Dendritic cell treated with granulocyte-macrophage colony-stimulating factor and Interleukin-4, amounts not matched to agents 40 ng/mL and 50 ng/mL, for 4 days (primary cell): Measurements from ENCODE around the gene CDKN2B-AS1.

ENCODE experiments used
- H3K27ac Mint-ChIP-seq: one replicate; pipeline ENCODE4 v1.8.0; 2022; ENCODE audit warnings: mild to moderate bottlenecking, mixed read lengths
- H3K27me3 Mint-ChIP-seq: one replicate; pipeline ENCODE4 v1.8.0; 2022; ENCODE audit warnings: mild to moderate bottlenecking, mixed read lengths
- H3K36me3 Mint-ChIP-seq: one replicate; pipeline ENCODE4 v1.8.0; 2022; ENCODE audit warnings: low read depth, mixed read lengths
- H3K4me1 Mint-ChIP-seq: one replicate; pipeline ENCODE4 v1.8.0; 2022; ENCODE audit warnings: low read depth, mixed read lengths
- H3K4me3 Mint-ChIP-seq: one replicate; pipeline ENCODE4 v1.8.0; 2022; ENCODE audit warnings: mild to moderate bottlenecking, moderate library complexity, mixed read lengths
- H3K9me3 Mint-ChIP-seq: one replicate; pipeline ENCODE4 v1.8.0; 2022; ENCODE audit warnings: mixed read lengths
- intact Hi-C: fragments of 100-400 bp; cut with micrococcal nuclease; formaldehyde crosslinking; loops from one replicate; pipeline ENCODE4 v1.15.0; 2022

CDKN2B-AS1 gene

DNA sequence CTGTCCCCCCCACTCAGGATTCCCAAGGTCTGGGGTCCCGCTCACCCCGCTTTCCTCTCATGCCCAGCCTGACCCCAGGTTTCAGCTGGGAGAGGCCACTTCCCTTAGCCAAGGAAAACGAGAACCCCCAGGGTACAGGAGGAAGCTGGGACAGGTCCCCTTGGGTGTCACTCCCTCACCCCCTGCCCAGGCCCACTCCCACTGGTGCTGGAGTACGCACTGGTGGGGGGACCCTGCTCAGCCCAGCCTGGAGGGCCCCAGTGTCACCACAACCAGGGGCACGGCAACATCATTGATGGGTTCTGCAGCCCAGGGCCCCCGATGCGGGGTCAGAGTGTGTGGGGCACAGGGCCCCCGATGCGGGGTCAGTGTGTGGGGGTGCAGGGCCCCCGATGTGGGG is 159.5 kb downstream of the CDKN2B-AS1 start:
- Mint-ChIP-seq H3K36me3 (no peaks in the 10 kb centered on the region), H3K4me3 (no peak overlapping the region), H3K9me3 (no peaks in the 10 kb centered on the region), H3K27ac (peak overlapping the region; percentile 13), H3K4me1 (peaks cover 24% of the 10 kb centered on the region), H3K27me3 (peaks cover 30% of the 10 kb centered on the region)
- intact Hi-C loops: no loop called here

DNA sequence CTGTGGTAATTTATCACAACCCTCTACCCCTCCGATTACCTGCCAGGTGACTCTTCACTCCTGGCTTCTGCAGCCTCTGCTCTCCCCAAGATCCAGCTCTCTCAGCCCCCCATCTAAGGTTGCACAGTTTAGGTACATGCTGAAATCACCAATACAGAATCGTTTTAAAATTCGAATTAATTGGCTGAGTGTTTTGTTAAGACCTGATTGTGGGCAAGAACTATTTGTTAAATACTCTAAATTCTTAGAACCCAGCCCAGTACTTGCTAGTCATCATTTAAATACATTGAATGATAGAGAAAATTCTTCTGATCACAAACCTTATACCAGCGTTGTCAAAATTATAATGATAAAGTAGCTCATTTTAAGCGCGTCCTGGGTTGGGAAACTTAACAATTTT is 162.0 kb downstream of the CDKN2B-AS1 start:
- no peaks in the 10 kb centered on the region for H3K9me3 Mint-ChIP-seq
- H3K4me3 Mint-ChIP-seq: no peak overlapping the region
- H3K36me3 Mint-ChIP-seq: no peaks in the 10 kb centered on the region
- intact Hi-C loops: no loop called here
- peaks cover 14% of the 10 kb centered on the region for H3K27me3 Mint-ChIP-seq
- no peak overlapping the region for H3K27ac Mint-ChIP-seq
- peaks cover 35% of the 10 kb centered on the region for H3K4me1 Mint-ChIP-seq

- Mint-ChIP-seq H3K4me3 (no peak overlapping the region), H3K27ac (no peak overlapping the region)
- intact Hi-C loops: no loop called here
Measured at GRCh38 chr9:22157276-22157675, 162.7 kb downstream of the CDKN2B-AS1 start.

GRCh38 chr9:22157828-22158227 is 163.2 kb downstream of the CDKN2B-AS1 start:
- Mint-ChIP-seq H3K27me3 (peaks cover 17% of the 10 kb centered on the region), H3K9me3 (no peaks in the 10 kb centered on the region), H3K4me3 (no peak overlapping the region), H3K36me3 (no peaks in the 10 kb centered on the region), H3K27ac (no peak overlapping the region), H3K4me1 (peaks cover 41% of the 10 kb centered on the region)
- intact Hi-C loops: no loop called here

More at GRCh38 chr9:22157276-22157675, 162.7 kb downstream of the CDKN2B-AS1 start:
- Mint-ChIP-seq H3K36me3 (no peaks in the 10 kb centered on the region), H3K4me1 (peaks cover 40% of the 10 kb centered on the region), H3K27me3 (peaks cover 18% of the 10 kb centered on the region), H3K9me3 (no peaks in the 10 kb centered on the region)

DNA sequence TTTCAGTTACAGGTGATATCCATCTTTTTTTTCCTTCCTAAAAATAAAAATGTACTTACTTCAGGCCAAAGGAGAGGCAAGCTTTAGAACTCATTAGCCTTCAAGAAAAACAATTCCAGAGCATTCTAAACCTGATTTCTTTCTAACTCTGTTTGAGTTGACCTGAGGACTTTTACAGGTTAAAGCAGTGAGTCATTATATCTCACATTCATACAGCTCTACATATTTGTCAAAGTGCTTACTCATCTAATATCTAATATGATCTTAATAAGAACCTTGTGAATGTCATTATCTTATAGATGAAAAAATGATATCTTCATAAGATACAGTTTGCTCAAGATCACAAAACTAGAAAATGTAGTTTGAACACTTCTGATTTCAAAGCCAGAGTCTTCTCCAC is 163.7 kb downstream of the CDKN2B-AS1 start:
- intact Hi-C loops: no loop called here
- H3K4me1 Mint-ChIP-seq: peaks cover 41% of the 10 kb centered on the region

GRCh38 chr9:22158927-22159346 is 164.3 kb downstream of the CDKN2B-AS1 start:
- Mint-ChIP-seq H3K27ac (peak overlapping the region; percentile 45), H3K9me3 (no peaks in the 10 kb centered on the region), H3K4me1 (peaks cover 41% of the 10 kb centered on the region), H3K36me3 (no peaks in the 10 kb centered on the region), H3K4me3 (no peak overlapping the region), H3K27me3 (peaks cover 12% of the 10 kb centered on the region)
- intact Hi-C loops: no loop called here

More for the DNA sequence above, 163.7 kb downstream of the CDKN2B-AS1 start:
- Mint-ChIP-seq H3K27me3 (peaks cover 15% of the 10 kb centered on the region), H3K27ac (no peak overlapping the region), H3K9me3 (no peaks in the 10 kb centered on the region), H3K36me3 (no peaks in the 10 kb centered on the region), H3K4me3 (no peak overlapping the region)

GRCh38 chr9:22159586-22159985 is 165.0 kb downstream of the CDKN2B-AS1 start:
- Mint-ChIP-seq H3K27ac (peak overlapping the region; percentile 27), H3K4me3 (no peak overlapping the region), H3K9me3 (no peaks in the 10 kb centered on the region), H3K4me1 (peaks cover 41% of the 10 kb centered on the region), H3K27me3 (peaks cover 10% of the 10 kb centered on the region), H3K36me3 (no peaks in the 10 kb centered on the region)
- intact Hi-C loops: no loop called here

DNA sequence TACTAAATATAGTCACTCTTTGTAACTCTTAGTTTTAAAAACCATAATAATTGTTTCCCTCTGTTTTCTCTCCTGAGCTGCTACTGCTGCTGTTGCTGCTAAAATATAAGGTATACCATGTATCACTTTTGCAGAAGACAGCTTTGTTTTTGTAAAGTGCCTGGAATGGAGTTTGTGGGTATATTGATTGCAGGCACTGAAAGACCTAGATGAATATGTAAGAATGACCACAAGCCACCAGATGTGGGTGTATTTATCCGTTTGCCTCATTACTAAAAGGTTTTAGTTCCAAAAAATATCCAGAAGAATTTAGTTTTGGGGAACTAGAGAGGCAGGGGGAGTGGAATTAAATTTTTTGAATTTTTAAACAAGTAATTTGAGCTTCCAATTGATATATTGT is 165.6 kb downstream of the CDKN2B-AS1 start:
- Mint-ChIP-seq H3K27me3 (peaks cover 15% of the 10 kb centered on the region), H3K27ac (peak overlapping the region; percentile 27)

DNA sequence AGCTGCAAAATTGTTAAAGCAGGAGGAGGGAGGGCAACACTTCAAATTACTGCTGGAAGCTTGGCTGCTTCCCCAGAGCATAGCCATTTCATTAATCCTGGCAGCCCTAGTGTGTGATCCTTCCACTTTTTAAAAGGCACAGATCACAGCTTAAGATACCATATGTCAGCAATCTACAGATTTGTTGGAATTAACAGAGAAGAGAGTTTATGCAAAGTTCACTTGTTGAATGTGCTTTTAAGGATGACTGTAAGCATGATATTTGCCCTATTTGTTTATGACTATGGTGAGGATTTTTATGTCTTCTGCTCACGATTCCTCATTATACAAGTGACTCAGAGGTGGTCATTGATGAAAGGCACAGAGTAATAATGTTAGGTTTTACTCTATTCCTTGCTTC is 170.6 kb downstream of the CDKN2B-AS1 start:
- Mint-ChIP-seq H3K4me1 (peaks cover 45% of the 10 kb centered on the region), H3K27me3 (peaks cover 14% of the 10 kb centered on the region), H3K4me3 (no peak overlapping the region), H3K36me3 (no peaks in the 10 kb centered on the region), H3K9me3 (no peaks in the 10 kb centered on the region), H3K27ac (no peak overlapping the region)
- intact Hi-C loops: loop anchor here (10.0 kb wide), 2 partner anchors 130 to 160 kb away; partner anchors contain the start of gene CDKN2B

More for the DNA sequence above, 165.6 kb downstream of the CDKN2B-AS1 start:
- H3K4me1 Mint-ChIP-seq: peaks cover 47% of the 10 kb centered on the region
- H3K36me3 Mint-ChIP-seq: no peaks in the 10 kb centered on the region
- intact Hi-C loops: loop anchor here (10.0 kb wide), 2 partner anchors 125 to 155 kb away; partner anchors contain the start of gene CDKN2B
- H3K9me3 Mint-ChIP-seq: no peaks in the 10 kb centered on the region
- H3K4me3 Mint-ChIP-seq: no peak overlapping the region

- H3K4me1 Mint-ChIP-seq: peaks cover 37% of the 10 kb centered on the region
- intact Hi-C loops: loop anchor here (10.0 kb wide), 2 partner anchors 134 to 164 kb away; partner anchors contain the start of gene CDKN2B
Measured at GRCh38 chr9:22169243-22169642, 174.7 kb downstream of the CDKN2B-AS1 start.

DNA sequence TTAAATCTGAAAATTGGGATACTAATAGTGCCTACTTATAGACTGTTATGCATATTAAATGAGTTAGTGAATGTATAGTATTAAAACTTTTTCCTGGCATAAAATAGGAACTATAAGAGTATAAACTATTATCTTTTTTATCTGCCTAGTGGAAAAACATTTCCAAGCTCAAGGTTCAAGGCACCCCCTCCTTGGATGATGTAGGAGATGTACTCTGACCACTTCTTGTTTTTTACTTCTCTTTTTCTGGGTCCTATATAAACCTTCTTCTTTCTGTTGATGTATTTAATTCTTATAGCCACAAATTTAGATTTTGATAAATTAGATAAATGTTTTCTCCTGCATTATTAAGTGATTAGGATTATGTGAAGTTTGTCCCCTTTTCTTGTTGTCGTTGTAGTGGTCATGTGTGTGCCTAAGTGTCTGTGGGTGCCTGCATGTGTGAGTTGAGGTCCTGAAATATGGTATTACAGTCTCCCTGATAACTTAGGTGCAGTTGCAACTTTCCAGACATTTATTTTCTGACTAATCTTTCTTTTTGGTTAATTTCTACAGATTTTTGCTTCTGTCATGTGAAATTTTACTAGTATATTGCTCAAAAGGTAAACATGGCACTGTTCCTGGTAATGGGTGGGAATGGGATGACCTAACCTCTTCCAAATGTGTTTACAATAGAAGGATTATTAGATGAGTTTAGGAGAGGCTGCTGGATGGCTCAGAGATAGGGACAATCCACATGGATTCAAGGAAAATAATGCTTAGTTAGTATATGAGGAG is 175.3 kb downstream of the CDKN2B-AS1 start:
- Mint-ChIP-seq H3K4me3 (no peak overlapping the region), H3K36me3 (no peaks in the 10 kb centered on the region), H3K9me3 (no peaks in the 10 kb centered on the region), H3K27ac (peak overlapping the region; percentile 35), H3K27me3 (peaks cover 11% of the 10 kb centered on the region), H3K4me1 (peaks cover 34% of the 10 kb centered on the region)
- intact Hi-C loops: loop anchor here (5.0 to 10.0 kb wide), 3 partner anchors 37 to 165 kb away; partner anchors contain the start of gene CDKN2B

More at GRCh38 chr9:22169243-22169642, 174.7 kb downstream of the CDKN2B-AS1 start:
- H3K27me3 Mint-ChIP-seq: peaks cover 11% of the 10 kb centered on the region
- H3K4me3 Mint-ChIP-seq: no peak overlapping the region
- H3K36me3 Mint-ChIP-seq: no peaks in the 10 kb centered on the region
- H3K9me3 Mint-ChIP-seq: no peaks in the 10 kb centered on the region
- peak overlapping the region; percentile 35 for H3K27ac Mint-ChIP-seq
